A375 (cell line): ENCODE results near the gene IL12B. TPM values are rescaled to one million over a fixed set of nuclear protein-coding genes. Genes with fewer than 3 reads are reported as not detected.

ENCODE experiments used
- small RNA-seq: library from RNA; depleted of rRNA; stranded (forward); fragments of <200 nt; gene quantifications from one replicate; pipeline ENCODE3, GENCODE V24; 2014
- total RNA-seq: library from RNA; depleted of rRNA; stranded (reverse); fragments of >200 nt; shearing (Covaris generic); gene quantifications from 2 replicates; pipeline ENCODE4 v1.2.3, GENCODE V29; 2014; rRNA removed

IL12B gene
- total RNA-seq, result not detected in 2 replicates

DNA sequence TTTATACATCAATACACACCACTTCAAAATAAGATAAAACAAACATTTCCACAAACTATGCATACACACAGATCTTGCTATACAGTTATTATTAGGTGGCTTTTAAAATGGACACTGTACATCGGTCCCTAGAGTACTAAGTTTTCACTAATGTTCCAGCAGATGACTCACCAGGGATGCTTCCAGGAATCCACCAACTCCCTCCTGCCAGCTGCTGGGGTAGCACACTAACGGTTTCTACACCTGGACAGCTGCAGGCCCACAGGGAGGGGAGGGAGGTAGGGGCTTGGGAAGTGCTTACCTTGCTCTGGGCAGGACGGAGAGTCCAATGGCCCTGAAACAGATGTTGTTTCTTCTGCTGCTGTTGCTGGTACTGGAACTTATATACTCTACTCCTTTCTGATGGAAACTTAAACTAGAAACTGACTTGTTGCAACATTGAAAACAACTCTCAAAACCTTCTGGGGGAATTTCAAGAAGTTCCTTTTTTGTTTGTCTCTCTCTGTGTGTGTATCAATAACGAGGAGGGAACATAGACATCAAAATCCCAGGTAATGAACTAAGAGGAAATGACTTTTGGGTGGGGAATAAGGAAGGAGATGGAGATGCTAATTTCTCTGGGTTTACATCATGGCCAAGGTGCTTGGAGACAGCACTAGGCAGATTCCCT is at the start of gene IL12B:
Gene IL12B, minus strand, starts transcription at position 357 of the 670 bp plus-strand sequence. CDS start 3,705 bp downstream, outside the sequence.

Small RNA genes within 50 kb of the gene (small RNA-seq; reads per million reads assigned to genes)
- gene RNU4ATAC2P, result not detected

Other genes starting within 250 kb of the IL12B start
- gene EBF1, start 230.6 kb downstream of the IL12B start, total RNA-seq, result 0.49 and 1.4 TPM in 2 replicates
- 47.9 and 49.9 TPM in 2 replicates for gene RNF145, start 120.9 kb downstream of the IL12B start, total RNA-seq
- gene UBLCP1, start 67.2 kb downstream of the IL12B start, total RNA-seq, result 15.9 and 19.9 TPM in 2 replicates